Brain microvascular endothelial cell (primary cell): ENCODE results near the gene NYNRIN.

Experiments
- DNase-seq: peaks from one replicate; pipeline ENCODE4 v3.0.0-alpha.2; 2020
- H3K27ac ChIP-seq: fragments of 250-450 bp; sonication (Bioruptor Pico); 2 replicates; pipeline ENCODE4 v1.5.1; 2020; ENCODE audit warnings: mild to moderate bottlenecking, moderate library complexity
- H3K27me3 ChIP-seq: fragments of 250-450 bp; sonication (Bioruptor Pico); replicated peaks from 2 replicates; pipeline ENCODE4 v1.5.1; 2020; ENCODE audit warnings: mild to moderate bottlenecking
- H3K36me3 ChIP-seq: fragments of 250-450 bp; sonication (Bioruptor Pico); replicated peaks from 2 replicates; pipeline ENCODE4 v1.5.1; 2020; ENCODE audit warnings: mild to moderate bottlenecking
- H3K4me3 ChIP-seq: 2 replicates; pipeline ENCODE4 v1.5.1; 2011; ENCODE audit warnings: low read depth, mild to moderate bottlenecking, control low read depth, low read length, moderate library complexity
- in situ Hi-C: cut with HindIII; loops from 2 replicates; pipeline ENCODE4 v1.10.0; 2017; ENCODE audit warnings: low sequenced_read_pairs, low pct_ligation_motif_present
- TF ChIP-seq, protein P1 (sequence below): IDR thresholded peaks from 2 replicates; pipeline ENCODE4 v1.5.1; 2011; ENCODE audit warnings: low read depth, mild to moderate bottlenecking, moderate library complexity, low read length, control low read depth, inconsistent platforms; ENCODE audit errors: missing control alignments

The NYNRIN gene

DNA sequence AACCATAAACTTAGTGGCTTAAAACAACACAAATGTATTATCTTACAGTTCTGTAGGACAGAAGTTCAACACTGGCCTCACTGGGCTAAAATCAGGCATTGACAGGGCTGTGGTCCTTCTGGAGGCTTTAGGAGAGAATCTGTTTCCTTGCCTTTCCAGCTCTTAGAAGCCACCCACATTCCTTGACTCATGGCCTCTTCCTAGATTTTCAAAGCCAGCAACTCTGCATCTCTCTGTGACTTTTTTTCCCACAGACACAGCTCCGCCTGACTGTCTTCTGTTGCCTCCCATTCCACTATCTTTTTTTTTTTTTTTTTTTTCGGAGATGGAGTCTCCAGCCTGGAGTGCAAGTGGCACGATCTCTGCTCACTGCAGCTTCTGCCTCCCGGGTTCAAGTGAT lies 42.6 kb upstream of the NYNRIN start:
- in situ Hi-C loops, result no loop called here
- no peak overlapping the region for H3K27ac ChIP-seq
- DNase-seq, result no peak
- H3K27me3 ChIP-seq, result peaks cover 2% of the 10 kb centered on the region
- TF ChIP-seq, protein P1, sequence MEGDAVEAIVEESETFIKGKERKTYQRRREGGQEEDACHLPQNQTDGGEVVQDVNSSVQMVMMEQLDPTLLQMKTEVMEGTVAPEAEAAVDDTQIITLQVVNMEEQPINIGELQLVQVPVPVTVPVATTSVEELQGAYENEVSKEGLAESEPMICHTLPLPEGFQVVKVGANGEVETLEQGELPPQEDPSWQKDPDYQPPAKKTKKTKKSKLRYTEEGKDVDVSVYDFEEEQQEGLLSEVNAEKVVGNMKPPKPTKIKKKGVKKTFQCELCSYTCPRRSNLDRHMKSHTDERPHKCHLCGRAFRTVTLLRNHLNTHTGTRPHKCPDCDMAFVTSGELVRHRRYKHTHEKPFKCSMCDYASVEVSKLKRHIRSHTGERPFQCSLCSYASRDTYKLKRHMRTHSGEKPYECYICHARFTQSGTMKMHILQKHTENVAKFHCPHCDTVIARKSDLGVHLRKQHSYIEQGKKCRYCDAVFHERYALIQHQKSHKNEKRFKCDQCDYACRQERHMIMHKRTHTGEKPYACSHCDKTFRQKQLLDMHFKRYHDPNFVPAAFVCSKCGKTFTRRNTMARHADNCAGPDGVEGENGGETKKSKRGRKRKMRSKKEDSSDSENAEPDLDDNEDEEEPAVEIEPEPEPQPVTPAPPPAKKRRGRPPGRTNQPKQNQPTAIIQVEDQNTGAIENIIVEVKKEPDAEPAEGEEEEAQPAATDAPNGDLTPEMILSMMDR, result no peak
- H3K36me3 ChIP-seq, result no peaks in the 10 kb centered on the region
- no peak overlapping the region for H3K4me3 ChIP-seq

DNA sequence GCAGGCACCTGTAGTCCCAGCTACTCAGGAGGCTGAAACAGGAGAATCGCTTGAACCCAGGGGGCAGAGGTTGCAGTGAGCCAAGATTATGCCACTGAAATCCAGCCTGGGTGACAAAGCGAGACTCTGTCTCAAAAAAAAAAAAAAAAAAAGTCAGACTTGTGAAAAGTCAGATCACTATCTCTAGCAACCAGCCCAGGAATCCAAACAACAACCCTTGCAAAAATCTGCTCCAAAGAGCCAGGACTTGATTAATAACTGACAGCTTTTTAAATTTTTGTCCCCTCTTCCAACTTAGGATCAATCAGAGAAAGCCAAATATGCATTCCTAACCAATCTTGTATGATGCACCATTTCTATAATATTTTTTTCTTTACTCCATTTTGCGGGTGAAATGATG lies 38.5 kb upstream of the NYNRIN start:
- Histone ChIP-seq H3K36me3 (no peaks in the 10 kb centered on the region), H3K27ac (no peak overlapping the region), H3K27me3 (no peaks in the 10 kb centered on the region), H3K4me3 (no peak overlapping the region)
- TF ChIP-seq, protein P1, result no peak
- in situ Hi-C loops, result no loop called here
- DNase-seq, result no peak

DNA sequence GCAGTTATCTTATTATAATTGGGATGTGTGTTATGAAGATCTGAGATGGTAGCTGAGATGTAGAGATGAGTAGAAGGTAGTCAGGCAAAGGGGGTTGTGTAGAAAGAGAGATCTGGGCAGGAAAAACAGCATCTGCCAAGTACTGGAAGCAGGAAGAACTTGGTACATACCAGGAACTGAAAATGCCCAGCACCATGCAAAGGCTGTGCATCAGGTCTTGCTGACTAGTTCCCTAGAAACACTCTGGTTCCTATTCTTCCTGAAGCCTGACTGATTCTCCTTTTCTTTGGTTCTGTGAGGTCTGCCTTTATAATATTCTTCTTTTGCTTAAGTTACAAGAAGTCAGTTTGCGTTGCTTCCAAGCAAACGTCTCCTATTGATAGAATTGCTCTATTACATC lies 37.5 kb upstream of the NYNRIN start:
- Histone ChIP-seq H3K36me3 (no peaks in the 10 kb centered on the region), H3K27ac (no peak overlapping the region), H3K4me3 (no peak overlapping the region), H3K27me3 (no peaks in the 10 kb centered on the region)
- TF ChIP-seq, protein P1, result no peak
- DNase-seq, result no peak
- in situ Hi-C loops, result no loop called here

DNA sequence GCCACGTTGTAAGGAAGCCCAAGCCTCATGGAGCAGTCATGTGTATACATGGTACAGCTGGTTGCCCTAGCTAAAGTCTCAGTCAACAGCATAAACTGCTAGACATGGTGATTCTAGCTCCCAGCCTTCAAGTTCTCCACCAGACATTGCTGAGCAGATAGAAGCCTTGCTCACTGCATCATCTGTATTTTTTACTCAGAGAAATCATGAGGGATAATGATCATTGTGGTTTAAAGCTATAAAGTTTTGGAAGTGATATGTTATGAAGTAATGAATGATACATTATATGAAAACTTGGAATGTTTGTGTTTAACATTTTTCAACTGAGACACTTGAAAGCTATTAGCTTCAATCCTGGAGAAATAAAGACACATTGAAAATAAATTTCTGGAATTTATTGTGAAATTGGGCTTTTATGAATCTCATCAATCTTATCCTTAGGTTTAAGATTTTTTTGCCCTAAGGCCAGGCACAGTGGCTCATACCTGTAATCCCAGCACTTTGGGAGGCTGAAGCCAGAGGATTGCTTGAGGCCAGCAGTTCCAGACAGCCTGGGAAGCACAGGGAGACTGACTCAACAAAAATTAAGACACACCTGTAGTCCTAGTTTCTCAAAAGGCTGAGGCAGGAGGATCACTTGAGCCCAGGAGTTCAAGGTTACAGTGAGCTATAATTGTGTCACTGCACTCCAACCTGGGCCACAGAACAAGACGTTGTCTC lies 36.4 kb upstream of the NYNRIN start:
- TF ChIP-seq, protein P1, result no peak
- Histone ChIP-seq H3K4me3 (no peak overlapping the region), H3K27ac (no peak overlapping the region), H3K36me3 (no peaks in the 10 kb centered on the region), H3K27me3 (no peaks in the 10 kb centered on the region)
- DNase-seq, result no peak
- in situ Hi-C loops, result no loop called here

DNA sequence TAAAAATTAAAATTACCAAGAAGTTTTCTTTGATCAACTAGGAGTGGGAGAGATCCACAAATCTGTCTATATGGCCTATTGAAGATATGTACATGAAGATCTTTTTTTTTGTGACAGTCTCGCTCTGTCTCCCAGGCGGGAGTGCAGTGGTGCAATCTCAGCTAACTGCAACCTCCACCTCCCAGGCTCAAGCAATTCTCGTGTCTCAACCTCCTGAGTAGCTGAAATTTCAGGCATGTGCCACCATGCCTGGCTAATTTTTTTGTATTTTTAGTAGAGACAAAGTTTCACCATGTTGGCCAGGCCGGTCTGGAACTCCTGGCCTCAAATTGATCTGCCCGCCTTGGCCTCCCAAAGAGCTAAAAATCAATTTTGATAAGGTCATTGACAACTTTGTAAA lies 35.4 kb upstream of the NYNRIN start:
- no peaks in the 10 kb centered on the region for H3K27me3 ChIP-seq
- H3K27ac ChIP-seq, result no peak overlapping the region
- H3K36me3 ChIP-seq, result no peaks in the 10 kb centered on the region
- in situ Hi-C loops, result no loop called here
- no peak for DNase-seq
- H3K4me3 ChIP-seq, result no peak overlapping the region
- TF ChIP-seq, protein P1, result no peak

DNA sequence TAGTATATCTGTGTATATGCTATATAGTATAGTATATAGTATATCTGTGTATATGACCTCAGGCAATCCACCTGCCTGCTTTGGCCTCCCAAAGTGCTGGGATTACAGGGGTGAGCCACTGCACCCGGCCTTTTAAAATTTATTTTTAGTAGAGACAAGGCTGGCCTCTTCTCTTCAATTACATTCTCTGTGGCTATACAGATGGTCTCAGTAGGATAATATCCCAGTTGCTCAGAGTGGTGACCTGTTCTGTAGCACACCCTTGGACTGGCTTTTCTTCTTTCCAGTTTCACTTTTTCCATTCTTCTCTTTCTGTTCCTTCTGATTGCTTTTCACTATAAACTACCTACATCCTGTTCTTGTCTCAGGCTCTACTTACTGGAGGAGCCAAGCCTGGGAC lies 34.0 kb upstream of the NYNRIN start:
- in situ Hi-C loops, result no loop called here
- Histone ChIP-seq H3K27ac (no peak overlapping the region), H3K36me3 (no peaks in the 10 kb centered on the region), H3K27me3 (no peaks in the 10 kb centered on the region), H3K4me3 (no peak overlapping the region)
- TF ChIP-seq, protein P1, result no peak
- no peak for DNase-seq
